NCI-H345 treated with DMSO at 0.1 percent for 48 hours (cell line): ENCODE data around the gene SCN11A.
A peak's percentile ranks its signal among the peaks of the same experiment; 100 is the strongest.

Experiments used
- DNase-seq: peaks from one replicate; lab custom pipeline; 2025; ENCODE audit not compliant: unreplicated experiment; lab: John Stamatoyannopoulos, UW

SCN11A gene

DNA sequence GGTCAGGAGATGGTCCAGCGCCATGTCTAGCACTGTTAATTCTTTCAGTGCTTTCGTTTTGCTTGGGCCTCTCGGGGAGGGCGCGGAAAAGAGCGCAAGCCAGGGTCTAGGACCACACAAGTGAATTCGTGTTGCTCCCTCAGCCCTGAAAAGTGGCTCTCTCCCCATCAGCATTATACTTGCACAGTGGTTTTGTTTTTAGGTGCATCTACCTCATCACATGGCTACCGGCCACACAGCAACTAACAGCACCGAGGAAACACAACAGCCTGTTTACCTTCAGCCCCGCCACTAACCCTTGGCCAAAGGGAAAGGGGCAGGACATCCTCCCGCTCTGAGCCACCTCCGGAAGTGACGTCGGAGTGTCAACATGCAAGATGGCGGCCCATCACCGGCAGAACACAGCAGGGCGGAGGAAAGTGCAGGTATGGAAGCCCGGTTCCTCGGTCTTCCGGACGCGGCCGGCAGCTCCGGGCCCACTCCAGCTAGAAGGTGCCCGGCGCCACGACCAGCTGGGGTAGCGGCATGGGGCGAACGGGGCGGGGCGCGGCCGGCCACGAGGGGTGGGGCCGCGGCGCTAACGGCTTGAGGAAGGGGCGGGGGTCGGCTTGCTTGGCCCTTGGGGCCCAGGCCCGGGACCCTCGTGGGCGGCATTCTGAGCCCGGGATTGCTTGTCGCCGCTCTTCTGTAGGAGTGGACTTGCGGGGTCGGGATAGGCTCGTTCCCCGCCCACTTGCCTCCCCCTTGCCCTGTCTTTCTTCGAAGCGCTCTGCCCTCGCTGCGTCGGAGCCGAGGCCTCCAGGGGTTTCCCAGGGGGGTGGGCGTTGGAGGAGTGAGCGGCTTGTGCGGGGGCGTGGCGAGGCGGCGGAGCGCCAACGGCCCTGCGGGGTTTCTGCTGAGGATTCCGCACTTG lies at the start of gene SCN11A, which contains the start of gene WDR48:
TSS of gene SCN11A (minus strand) at position 296 of the 913 bp plus-strand sequence. CDS start 101,582 bp downstream, outside the sequence.
TSS of gene WDR48 (plus strand) at position 368 of the 913 bp plus-strand sequence. CDS start at position 378, 10 bp downstream.
- peak; percentile 76 for DNase-seq

DNA sequence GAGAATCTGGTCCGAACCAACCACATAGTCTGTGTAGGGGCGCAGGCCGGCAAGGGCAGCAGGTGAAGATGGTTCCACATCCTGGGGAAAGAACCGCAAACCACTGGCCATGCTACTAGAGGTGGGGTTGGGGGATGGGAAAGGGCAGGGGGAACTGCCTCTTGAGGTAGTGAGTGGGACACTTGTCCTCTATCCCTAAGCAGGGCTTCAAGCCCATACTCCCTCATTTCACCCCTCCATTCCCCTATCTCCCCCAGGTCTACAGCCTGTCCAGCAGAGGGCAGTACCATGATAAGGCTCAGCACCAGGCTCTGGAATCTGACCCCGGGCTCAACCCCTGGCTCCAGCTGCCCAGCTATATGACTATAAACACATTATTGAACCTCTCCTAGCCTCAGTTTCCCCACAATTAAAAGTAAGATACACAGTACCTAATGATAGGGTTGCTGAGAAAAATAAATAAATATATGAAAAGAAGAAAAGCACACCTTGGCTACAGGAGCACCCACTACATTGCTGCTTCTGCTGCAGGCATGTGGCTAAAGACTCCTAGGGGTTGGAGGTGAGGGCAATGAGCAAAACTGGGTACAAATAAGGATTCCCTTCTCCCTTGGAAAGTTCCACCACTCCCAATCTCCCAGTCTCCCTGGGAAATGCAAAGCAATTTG lies 49.4 kb upstream of the SCN11A start:
- DNase-seq, result no peak

DNA sequence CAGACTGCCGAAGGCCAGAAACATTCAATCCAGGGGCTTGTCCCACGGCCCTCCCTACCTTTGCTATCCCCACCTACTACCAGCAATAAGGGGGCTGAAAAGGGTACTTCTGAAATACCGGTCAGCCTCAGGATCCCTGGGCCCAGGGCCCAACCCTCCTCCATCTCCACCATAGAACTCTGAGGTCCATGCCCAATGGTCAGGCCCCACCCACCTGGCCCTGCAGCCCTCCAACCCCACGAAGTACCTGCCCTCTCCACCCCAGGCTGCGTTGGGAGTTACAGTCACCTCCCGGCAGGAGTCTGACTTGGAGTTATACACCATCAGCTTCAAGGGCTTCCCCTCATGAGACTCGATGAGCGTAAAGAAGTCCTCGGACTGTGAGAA lies 48.7 kb upstream of the SCN11A start:
- no peak for DNase-seq

DNA sequence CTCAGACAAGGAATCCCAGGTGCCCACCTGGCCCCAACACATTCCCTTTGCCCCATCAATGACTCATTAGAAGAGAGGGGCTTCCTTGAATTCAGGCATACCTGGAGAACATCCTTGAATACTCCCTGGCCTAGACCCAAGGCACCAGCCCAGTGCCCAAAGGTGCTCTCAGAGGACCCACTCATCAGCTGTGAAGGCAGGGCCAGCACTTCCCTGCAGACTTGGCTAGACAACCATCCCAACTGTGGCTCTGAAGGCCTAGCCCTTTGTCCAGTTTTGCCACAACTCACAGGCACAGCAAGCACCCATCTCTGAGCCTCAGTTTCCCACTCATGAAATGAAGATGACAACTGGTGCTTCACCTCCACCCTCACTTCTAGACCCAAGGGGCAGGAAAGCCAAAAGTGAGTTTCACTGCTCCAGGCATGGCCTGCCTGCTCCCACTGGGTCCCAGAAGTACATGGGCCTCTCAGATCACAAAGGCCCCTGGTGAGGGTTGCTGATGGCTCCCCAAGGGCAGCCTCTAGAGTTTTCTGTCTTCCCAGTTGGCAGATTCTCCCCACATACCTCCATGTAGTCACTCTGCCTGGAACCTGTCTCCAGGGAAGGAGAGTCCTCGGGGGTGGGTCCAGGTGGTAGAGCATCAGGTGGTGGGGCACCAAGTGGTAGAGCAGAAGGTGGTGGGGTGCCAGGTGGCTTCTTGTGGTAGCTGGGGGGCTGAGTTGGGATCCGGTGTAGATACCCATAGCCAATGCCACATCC lies 48.2 kb upstream of the SCN11A start:
- DNase-seq, result no peak

DNA sequence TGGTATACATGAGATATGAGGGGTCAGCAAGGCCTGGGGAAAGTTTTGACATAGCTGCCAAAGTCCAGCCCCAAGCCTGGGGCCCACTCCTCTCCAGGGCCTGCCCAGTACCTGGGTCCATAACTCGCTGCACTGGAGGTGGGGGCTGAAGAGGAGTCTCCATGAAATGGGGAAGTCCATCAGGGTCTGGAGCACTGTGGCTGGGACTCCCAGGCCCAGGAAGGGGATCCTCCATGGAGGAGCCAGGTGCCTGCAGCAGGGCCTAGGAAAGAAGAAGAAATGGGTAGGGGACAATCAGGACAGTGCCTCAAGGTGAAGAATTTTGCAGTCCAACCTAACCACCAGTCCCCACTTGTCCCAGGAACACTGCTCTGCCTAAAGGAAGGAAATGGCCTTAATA lies 47.5 kb upstream of the SCN11A start:
- no peak for DNase-seq

GRCh38 chr3:39098473-39099000 lies 46.8 kb upstream of the SCN11A start:
- no peak for DNase-seq

DNA sequence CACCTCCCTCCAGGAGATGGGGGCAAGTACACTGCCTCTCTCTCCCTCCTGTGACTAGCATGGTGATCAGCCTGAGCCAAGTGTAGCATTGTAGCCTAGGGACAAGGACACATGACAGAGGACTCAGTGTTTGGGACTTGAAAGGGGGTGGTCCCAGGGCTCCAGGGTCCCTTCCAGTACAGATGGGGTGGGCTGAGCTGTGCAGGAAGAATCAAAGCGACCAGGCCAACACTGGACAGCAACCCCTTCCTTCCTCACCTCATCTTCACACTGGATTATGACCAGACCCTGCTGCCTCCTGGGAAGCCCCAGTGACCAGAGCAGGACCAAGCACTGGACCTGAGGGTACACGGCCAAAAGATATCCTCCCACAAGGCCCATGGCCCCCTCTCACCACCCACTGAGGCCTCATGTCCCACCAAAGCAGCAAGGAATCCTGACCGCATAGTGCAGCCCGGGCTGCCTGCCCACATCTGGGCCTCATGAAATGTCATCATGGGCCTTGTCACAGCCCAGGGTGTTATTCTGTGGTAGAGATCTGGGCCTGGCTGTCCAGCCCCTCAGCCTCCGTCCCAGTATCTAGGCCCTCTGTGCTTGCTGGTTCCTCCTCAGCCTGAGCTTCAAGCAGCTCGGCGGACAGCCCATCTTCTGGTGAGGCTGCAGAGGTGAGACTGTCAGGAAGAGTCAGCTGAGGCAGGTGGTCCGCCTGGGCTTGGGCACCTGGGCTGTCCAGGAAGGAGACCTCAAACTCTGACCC lies 46.1 kb upstream of the SCN11A start:
- DNase-seq, result no peak

DNA sequence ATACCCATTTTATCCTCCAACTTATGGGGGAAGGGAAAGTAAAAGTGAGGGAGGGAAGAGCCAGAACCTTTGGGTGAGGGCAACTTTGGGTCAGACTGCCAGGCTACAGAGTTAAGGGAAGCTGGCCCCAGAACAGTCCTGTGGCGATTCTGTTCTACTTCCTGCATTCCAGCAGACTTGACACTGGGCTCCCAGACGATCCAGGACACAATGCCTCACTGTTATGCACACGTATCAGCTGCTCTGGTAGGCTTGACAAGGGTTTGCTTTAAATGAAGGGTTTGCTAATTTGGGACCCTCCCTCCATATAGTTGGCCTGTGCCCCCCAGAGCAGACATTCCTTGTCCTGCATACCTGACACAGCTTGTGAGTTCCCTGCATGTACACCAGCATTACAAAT lies 45.0 kb upstream of the SCN11A start:
- DNase-seq, result no peak

DNA sequence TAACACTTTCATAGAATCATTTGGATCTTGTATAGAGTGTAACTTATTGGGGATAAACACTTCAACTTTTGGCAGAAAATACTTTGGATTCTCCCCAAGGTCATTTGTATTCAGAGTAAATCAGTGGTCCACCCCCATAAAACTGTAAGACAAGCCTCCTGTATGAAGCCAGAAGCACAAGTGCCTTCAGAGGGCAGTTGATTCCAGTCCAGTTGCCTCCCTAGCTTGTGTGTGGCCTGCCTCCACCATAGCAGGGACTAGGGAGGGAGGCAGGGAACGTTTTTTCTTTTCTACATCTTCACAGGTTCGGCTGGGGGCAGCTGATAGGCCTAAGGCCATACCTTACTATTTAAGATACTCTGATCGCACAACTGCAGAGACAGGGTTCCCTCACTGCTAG lies 44.0 kb upstream of the SCN11A start:
- no peak for DNase-seq

GRCh38 chr3:39094851-39095677 lies 43.3 kb upstream of the SCN11A start:
- no peak for DNase-seq

DNA sequence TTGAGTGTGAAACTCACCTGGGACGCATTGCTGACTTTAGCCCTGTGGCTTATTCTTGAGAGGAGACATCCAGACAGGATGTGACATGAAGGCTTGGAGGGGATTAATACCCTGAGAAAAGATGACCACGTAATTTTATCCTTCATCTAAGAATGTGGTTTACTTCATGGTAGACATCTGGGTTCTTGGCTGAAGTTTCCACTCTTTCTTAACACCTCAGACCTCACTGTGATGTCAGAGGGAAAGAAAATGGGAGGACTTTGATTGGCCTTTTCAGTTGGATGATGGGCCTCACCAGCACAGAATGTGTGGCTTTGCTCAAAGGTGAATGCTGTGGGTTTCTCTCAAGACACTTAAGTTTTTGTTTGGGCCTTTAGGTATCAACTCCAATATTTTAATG lies 39.2 kb upstream of the SCN11A start:
- DNase-seq, result no peak

GRCh38 chr3:39088889-39089288 lies 37.1 kb upstream of the SCN11A start:
- DNase-seq, result no peak

DNA sequence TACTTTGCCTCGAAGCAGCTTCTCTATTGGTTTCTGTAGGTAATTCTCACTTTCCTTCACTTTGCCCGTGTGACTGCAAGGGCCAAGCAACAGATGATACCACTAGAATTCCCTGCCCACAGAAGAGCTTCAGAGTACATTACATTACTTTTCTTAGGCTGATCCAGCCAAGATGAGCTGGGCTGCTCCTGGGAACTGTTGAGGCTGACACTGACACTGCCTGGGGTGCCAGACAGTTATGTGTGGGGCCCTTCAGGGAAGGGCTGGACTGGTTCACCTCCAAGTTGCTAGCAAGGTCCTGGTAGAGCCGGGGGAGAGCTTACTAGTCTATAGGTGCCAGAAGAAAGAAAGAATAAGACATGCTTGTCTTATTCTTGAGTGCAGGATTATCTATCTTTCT lies 36.7 kb upstream of the SCN11A start:
- no peak for DNase-seq

- no peak for DNase-seq
These were observed 34.4 kb upstream of the SCN11A start for GRCh38 chr3:39086144-39086543.

- DNase-seq, result no peak
These were observed 31.0 kb upstream of the SCN11A start for GRCh38 chr3:39082666-39083313.

DNA sequence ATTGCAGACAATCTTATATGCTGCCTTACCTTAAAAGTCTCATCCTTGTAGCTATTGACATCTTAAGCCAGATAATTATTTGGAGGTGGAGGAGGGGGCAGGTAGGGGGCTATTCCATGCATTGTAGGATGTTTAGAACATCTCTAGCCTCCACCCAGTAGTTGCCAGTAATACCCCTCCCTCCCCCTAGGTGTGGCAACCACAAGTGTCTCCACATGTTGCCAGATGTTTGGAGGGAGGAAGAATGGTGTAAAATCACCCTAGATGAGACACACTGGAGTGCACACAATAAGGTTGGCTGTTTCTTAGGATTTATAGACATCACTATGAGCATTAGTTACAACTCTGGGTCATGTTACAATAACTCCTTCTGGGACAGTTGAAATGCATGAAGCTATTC lies 28.3 kb upstream of the SCN11A start:
- no peak for DNase-seq

DNA sequence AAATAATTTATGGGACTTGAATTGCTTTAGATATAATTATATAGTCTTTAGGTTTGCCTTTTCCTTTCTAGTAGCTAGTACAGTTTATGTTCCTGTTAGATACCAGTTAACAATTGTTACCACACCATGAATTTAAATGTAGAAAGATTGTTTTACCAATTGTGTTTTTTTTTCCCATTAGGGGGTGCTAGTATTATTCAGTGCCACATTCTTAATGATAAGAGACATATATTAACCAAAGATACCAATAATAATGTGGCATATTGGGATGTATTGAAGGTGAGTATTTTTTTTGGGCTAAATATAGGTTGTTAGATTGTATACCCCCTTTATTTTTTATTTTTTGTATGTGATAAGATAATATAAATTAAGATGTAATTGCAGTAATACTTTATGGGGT lies 27.8 kb upstream of the SCN11A start:
- no peak for DNase-seq

- no peak for DNase-seq
These were observed 24.2 kb upstream of the SCN11A start for GRCh38 chr3:39075910-39076309.

DNA sequence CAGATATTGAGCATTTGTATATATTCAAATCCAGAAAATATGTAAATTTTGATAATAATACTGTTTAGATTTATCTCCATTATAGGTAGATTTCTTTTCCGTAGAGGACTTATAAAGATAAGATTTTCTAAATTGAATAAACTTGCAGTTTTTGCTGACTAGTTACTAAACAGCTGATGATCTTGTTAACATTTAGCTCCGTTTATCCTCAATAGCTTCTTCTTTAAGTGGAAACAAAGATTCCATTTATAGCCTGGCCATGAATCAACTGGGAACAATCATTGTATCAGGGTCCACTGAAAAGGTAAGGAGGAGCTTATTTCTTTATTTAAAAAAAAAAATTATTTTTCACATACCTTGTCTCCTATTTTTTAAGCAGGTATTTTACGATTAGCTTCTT lies 16.8 kb upstream of the SCN11A start:
- DNase-seq, result no peak
